Measurements from ENCODE around the gene SPON2. TPM values are rescaled to one million over a fixed set of nuclear protein-coding genes. Genes with fewer than 3 reads are reported as not detected.

Gene SPON2
- total and polyA plus RNA-seq, 2 of the 4 experiments (the other 2 are of a cell fraction), result 21.1 to 177 TPM

DNA sequence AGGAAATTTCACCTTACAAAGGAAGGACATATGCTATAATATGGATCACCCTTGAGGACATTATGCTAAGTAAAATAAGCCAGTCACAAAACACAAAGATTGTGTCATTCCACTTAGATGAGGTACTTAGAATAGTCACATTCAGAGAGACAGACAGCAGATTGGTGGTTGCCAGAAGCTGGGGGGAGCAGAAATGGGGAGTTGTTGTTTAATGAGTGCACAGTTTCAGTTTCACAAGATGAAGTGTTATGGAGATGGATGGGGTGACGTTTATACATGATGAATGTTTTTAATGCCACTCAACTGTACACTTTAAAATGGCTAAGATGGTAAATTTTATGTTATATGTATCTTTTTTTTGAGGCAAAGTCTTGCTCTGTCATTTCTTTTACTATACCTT lies 14.8 kb upstream of the SPON2 start:
- Histone ChIP-seq H3K4me1 (ENCODE audit: control insufficient read depth, insufficient read depth, low read length) (peaks cover 10% of the 10 kb centered on the region), H2AK9ac (replicated peaks; ENCODE audit: low read depth, low read length, poor library complexity) (no peak overlapping the region), H2BK15ac (ENCODE audit: low read depth, low read length) (no peak overlapping the region), H2AFZ (replicated peaks; ENCODE audit: low read length, poor library complexity) (no peak overlapping the region), H3K79me1 (ENCODE audit: low read depth in 1 of 2, low read length in 2 of 2) (peaks cover 0 to 8% of the 10 kb centered on the region in 2 experiments; a peak in 2 of 4 replicates), H4K8ac (ENCODE audit: low read depth in 2 of 2, low read length in 2 of 2) (no peak overlapping the region), H3K36me3 (ENCODE audit: control insufficient read depth, insufficient read depth, low read length) (no peaks in the 10 kb centered on the region), H3K23ac (ENCODE audit: low read depth, low read length) (no peak overlapping the region), H3K27me3 (ENCODE audit: control insufficient read depth, insufficient read depth, low read length) (no peaks in the 10 kb centered on the region), H2BK120ac (ENCODE audit: low read depth, low read length) (peak overlapping the region; percentile 7; the same call in 1 of the 2 replicates), H4K5ac (ENCODE audit: low read depth, low read length) (no peak overlapping the region), H3K9ac (ENCODE audit: low read depth, low read length) (no peak overlapping the region), H2BK5ac (ENCODE audit: low read depth, low read length, poor library complexity, severe bottlenecking) (peak overlapping the region; percentile 41), H3K14ac (replicated peaks; ENCODE audit: low read depth, low read length) (no peak overlapping the region; the same call in 1 of the 2 replicates), H3K18ac (ENCODE audit: low read depth, low read length) (peak overlapping the region; percentile 65), H3K56ac (ENCODE audit: extremely low read depth, insufficient read depth, low read length) (no peak overlapping the region), H3K4ac (ENCODE audit: low read depth, low read length) (no peak overlapping the region; the same call in 1 of the 2 replicates), H2BK20ac (ENCODE audit: low read depth, low read length) (peak overlapping the region; percentile 11; the same call in 1 of the 2 replicates), H3K4me3 (ENCODE audit: insufficient read depth, low read depth, low read length) (no peak overlapping the region), H4K91ac (ENCODE audit: insufficient read depth, low read depth, low read length) (no peak overlapping the region), H3K9me3 (ENCODE audit: control insufficient read depth, insufficient read depth, low read length) (no peaks in the 10 kb centered on the region), H3K9me1 (ENCODE audit: insufficient read depth, low read length) (peaks cover 8% of the 10 kb centered on the region), H3K4me2 (ENCODE audit: low read depth, low read length) (peak overlapping the region; percentile 59; the same call in 1 of the 2 replicates), H2AK5ac (ENCODE audit: low read depth, low read length) (no peak overlapping the region), H3K27ac (ENCODE audit: insufficient read depth, low read length) (no peak overlapping the region), H4K20me1 (ENCODE audit: insufficient read depth, low read length) (no peaks in the 10 kb centered on the region)
- dilution Hi-C loops (cut with HindIII; ENCODE audit: low sequenced_read_pairs, unreplicated experiment), result no loop called here
- DNase-seq (peak; percentile 42), ATAC-seq (ENCODE audit: low read depth) (no peak)
- no CpG with 5 or more reads among the region's 1 CpG for WGBS, 2 experiments (ENCODE audit: extremely low coverage in 2 of 2, insufficient read length in 1 of 2)
- in situ Hi-C loops (cut with MboI; ENCODE audit: low sequenced_read_pairs), result no loop called here
- ChIA-PET POLR2A (ENCODE audit: unreplicated experiment) (interaction anchor here (1.1 kb wide), 1 partner anchor 13 kb away, joined by 5 read pairs; no protein-coding TSS in a partner anchor), CTCF (interaction anchor here (1.0 to 1.1 kb wide), 2 partner anchors 9 to 56 kb away, joined by 3 read pairs; no protein-coding TSS in a partner anchor)
- BruUV-seq (replicated peaks), result no TSS peak
- intact Hi-C loops (cut with micrococcal nuclease), result no loop called here
- TF ChIP-seq, protein P1, sequence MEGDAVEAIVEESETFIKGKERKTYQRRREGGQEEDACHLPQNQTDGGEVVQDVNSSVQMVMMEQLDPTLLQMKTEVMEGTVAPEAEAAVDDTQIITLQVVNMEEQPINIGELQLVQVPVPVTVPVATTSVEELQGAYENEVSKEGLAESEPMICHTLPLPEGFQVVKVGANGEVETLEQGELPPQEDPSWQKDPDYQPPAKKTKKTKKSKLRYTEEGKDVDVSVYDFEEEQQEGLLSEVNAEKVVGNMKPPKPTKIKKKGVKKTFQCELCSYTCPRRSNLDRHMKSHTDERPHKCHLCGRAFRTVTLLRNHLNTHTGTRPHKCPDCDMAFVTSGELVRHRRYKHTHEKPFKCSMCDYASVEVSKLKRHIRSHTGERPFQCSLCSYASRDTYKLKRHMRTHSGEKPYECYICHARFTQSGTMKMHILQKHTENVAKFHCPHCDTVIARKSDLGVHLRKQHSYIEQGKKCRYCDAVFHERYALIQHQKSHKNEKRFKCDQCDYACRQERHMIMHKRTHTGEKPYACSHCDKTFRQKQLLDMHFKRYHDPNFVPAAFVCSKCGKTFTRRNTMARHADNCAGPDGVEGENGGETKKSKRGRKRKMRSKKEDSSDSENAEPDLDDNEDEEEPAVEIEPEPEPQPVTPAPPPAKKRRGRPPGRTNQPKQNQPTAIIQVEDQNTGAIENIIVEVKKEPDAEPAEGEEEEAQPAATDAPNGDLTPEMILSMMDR (conservative IDR thresholded peaks at IDR 0.05; ENCODE audit: low read depth, low read length), result no peak
- TF ChIP-seq CHD1 (IDR thresholded peaks at IDR 0.05; ENCODE audit: low read depth, low read length), result no peak

Data from IMR-90 (cell line).